Activated T-helper 17 cell treated with anti-CD3 and anti-CD28 coated beads, Interleukin-2, amount 50 U/mL, for 72 hours (primary cell): ENCODE measurements around the gene PDCD1LG2. TPM values are rescaled to one million over a fixed set of nuclear protein-coding genes. Genes with fewer than 3 reads are reported as not detected.
"Not testable (repeated sequence)": the region's sequence is repeated elsewhere in the genome, so short reads cannot be mapped to it uniquely, and the experiment has no call there.

Experiments
- ATAC-seq: fragments of 150-1000 bp; cut with Tn5 transposase; replicated peaks from 2 replicates; pipeline ENCODE4 v1.10.0; 2021; ENCODE audit warnings: mild to moderate bottlenecking, moderate library complexity
- H3K27ac Mint-ChIP-seq: one replicate; pipeline ENCODE4 v1.8.0; 2022; ENCODE audit warnings: mixed read lengths
- H3K27me3 Mint-ChIP-seq: one replicate; pipeline ENCODE4 v1.8.0; 2022; ENCODE audit warnings: mixed read lengths
- H3K36me3 Mint-ChIP-seq: one replicate; pipeline ENCODE4 v1.8.0; 2022; ENCODE audit warnings: low read depth, mild to moderate bottlenecking, mixed read lengths
- H3K4me1 Mint-ChIP-seq: one replicate; pipeline ENCODE4 v1.8.0; 2022; ENCODE audit warnings: mixed read lengths
- H3K4me3 Mint-ChIP-seq: one replicate; pipeline ENCODE4 v1.8.0; 2022; ENCODE audit warnings: mild to moderate bottlenecking, mixed read lengths
- H3K9me3 Mint-ChIP-seq: one replicate; pipeline ENCODE4 v1.8.0; 2022; ENCODE audit warnings: mixed read lengths
- total RNA-seq, 2 donors: library from RNA; stranded (reverse); gene quantifications; one replicate each; pipeline ENCODE4 v1.2.3, GENCODE V29; 2022

PDCD1LG2 gene
- total RNA-seq, result 1 to 10 TPM; 1.2 to 1.5 TPM

GRCh38 chr9:5510360-5510931, at the start of gene PDCD1LG2:
PDCD1LG2 (plus strand) TSS chr9:5510531; CDS start chr9:5522547, 12,016 bp downstream.
- Mint-ChIP-seq H3K27ac (peak within 1 kb of the TSS; percentile 94), H3K36me3 (no peaks in the 10 kb centered on the region), H3K9me3 (peaks cover 3% of the 10 kb centered on the region), H3K4me3 (peak within 1 kb of the TSS; percentile 86), H3K4me1 (peaks cover 47% of the 10 kb centered on the region), H3K27me3 (no peaks in the 10 kb centered on the region)
- ATAC-seq, result peak; percentile 91

- H3K4me1 Mint-ChIP-seq, result peaks cover 41% of the 10 kb centered on the region
- not testable (repeated sequence) for H3K27ac Mint-ChIP-seq
Observed at GRCh38 chr9:5464831-5465330, 45.5 kb upstream of the PDCD1LG2 start.

GRCh38 chr9:5466005-5466404, 44.3 kb upstream of the PDCD1LG2 start:
- H3K4me3 Mint-ChIP-seq, result no peak overlapping the region
- H3K4me1 Mint-ChIP-seq, result peaks cover 40% of the 10 kb centered on the region
- H3K27me3 Mint-ChIP-seq, result no peaks in the 10 kb centered on the region
- no peaks in the 10 kb centered on the region for H3K9me3 Mint-ChIP-seq
- ATAC-seq, result no peak
- H3K27ac Mint-ChIP-seq, result no peak overlapping the region
- peaks cover 98% of the 10 kb centered on the region for H3K36me3 Mint-ChIP-seq

More at GRCh38 chr9:5464831-5465330, 45.5 kb upstream of the PDCD1LG2 start:
- not testable (repeated sequence) for H3K4me3 Mint-ChIP-seq, H3K27me3 Mint-ChIP-seq, ATAC-seq, H3K9me3 Mint-ChIP-seq
- H3K36me3 Mint-ChIP-seq, result peaks cover 100% of the 10 kb centered on the region

GRCh38 chr9:5466766-5467165, 43.6 kb upstream of the PDCD1LG2 start:
- no peak for ATAC-seq
- no peaks in the 10 kb centered on the region for H3K9me3 Mint-ChIP-seq
- H3K27me3 Mint-ChIP-seq, result no peaks in the 10 kb centered on the region
- no peak overlapping the region for H3K27ac Mint-ChIP-seq
- peaks cover 40% of the 10 kb centered on the region for H3K4me1 Mint-ChIP-seq
- no peak overlapping the region for H3K4me3 Mint-ChIP-seq
- peaks cover 95% of the 10 kb centered on the region for H3K36me3 Mint-ChIP-seq

- H3K9me3 Mint-ChIP-seq, result no peaks in the 10 kb centered on the region
- no peaks in the 10 kb centered on the region for H3K27me3 Mint-ChIP-seq
- H3K36me3 Mint-ChIP-seq, result peaks cover 74% of the 10 kb centered on the region
- no peak for ATAC-seq
- H3K4me3 Mint-ChIP-seq, result no peak overlapping the region
- peaks cover 27% of the 10 kb centered on the region for H3K4me1 Mint-ChIP-seq
- H3K27ac Mint-ChIP-seq, result no peak overlapping the region
Observed at GRCh38 chr9:5468850-5469249, 41.5 kb upstream of the PDCD1LG2 start.

- Mint-ChIP-seq H3K9me3 (no peaks in the 10 kb centered on the region), H3K27ac (no peak overlapping the region), H3K36me3 (peaks cover 61% of the 10 kb centered on the region), H3K4me3 (no peak overlapping the region), H3K4me1 (peaks cover 26% of the 10 kb centered on the region), H3K27me3 (no peaks in the 10 kb centered on the region)
- no peak for ATAC-seq
Observed at GRCh38 chr9:5470122-5470521, 40.2 kb upstream of the PDCD1LG2 start.

GRCh38 chr9:5470816-5471215, 39.5 kb upstream of the PDCD1LG2 start:
- Mint-ChIP-seq H3K36me3 (peaks cover 54% of the 10 kb centered on the region), H3K4me3 (no peak overlapping the region), H3K27ac (peak overlapping the region; percentile 55), H3K27me3 (no peaks in the 10 kb centered on the region), H3K9me3 (no peaks in the 10 kb centered on the region), H3K4me1 (peaks cover 23% of the 10 kb centered on the region)
- ATAC-seq, result peak; percentile 93

- H3K27me3 Mint-ChIP-seq, ATAC-seq, H3K4me3 Mint-ChIP-seq: not testable (repeated sequence)
Observed at GRCh38 chr9:5475611-5476010, 34.7 kb upstream of the PDCD1LG2 start.

GRCh38 chr9:5478206-5478605, 32.1 kb upstream of the PDCD1LG2 start:
- peak overlapping the region; percentile 4 for H3K4me3 Mint-ChIP-seq
- ATAC-seq, result peak; percentile 83
- H3K27me3 Mint-ChIP-seq, result no peaks in the 10 kb centered on the region
- peak overlapping the region; percentile 4 for H3K27ac Mint-ChIP-seq
- no peaks in the 10 kb centered on the region for H3K36me3 Mint-ChIP-seq
- H3K4me1 Mint-ChIP-seq, result peaks cover 7% of the 10 kb centered on the region
- peaks cover 3% of the 10 kb centered on the region for H3K9me3 Mint-ChIP-seq

More at GRCh38 chr9:5475611-5476010, 34.7 kb upstream of the PDCD1LG2 start:
- H3K27ac Mint-ChIP-seq, H3K36me3 Mint-ChIP-seq, H3K9me3 Mint-ChIP-seq: not testable (repeated sequence)
- H3K4me1 Mint-ChIP-seq, result peaks cover 11% of the 10 kb centered on the region

GRCh38 chr9:5479994-5480694, 30.2 kb upstream of the PDCD1LG2 start:
- peak; percentile 68 for ATAC-seq
- H3K27ac Mint-ChIP-seq, result peak overlapping the region; percentile 39

GRCh38 chr9:5480919-5481318, 29.4 kb upstream of the PDCD1LG2 start:
- Mint-ChIP-seq H3K4me3 (peak overlapping the region; percentile 39), H3K9me3 (peaks cover 3% of the 10 kb centered on the region), H3K36me3 (no peaks in the 10 kb centered on the region), H3K27me3 (no peaks in the 10 kb centered on the region), H3K27ac (no peak overlapping the region), H3K4me1 (peaks cover 7% of the 10 kb centered on the region)
- no peak for ATAC-seq

More at GRCh38 chr9:5479994-5480694, 30.2 kb upstream of the PDCD1LG2 start:
- H3K9me3 Mint-ChIP-seq, result peaks cover 3% of the 10 kb centered on the region
- H3K4me3 Mint-ChIP-seq, result peak overlapping the region; percentile 39
- peaks cover 7% of the 10 kb centered on the region for H3K4me1 Mint-ChIP-seq
- H3K27me3 Mint-ChIP-seq, result no peaks in the 10 kb centered on the region
- no peaks in the 10 kb centered on the region for H3K36me3 Mint-ChIP-seq

GRCh38 chr9:5481322-5482040, 28.9 kb upstream of the PDCD1LG2 start:
- H3K27me3 Mint-ChIP-seq, result no peaks in the 10 kb centered on the region
- H3K36me3 Mint-ChIP-seq, result no peaks in the 10 kb centered on the region
- no peak overlapping the region for H3K27ac Mint-ChIP-seq
- H3K9me3 Mint-ChIP-seq, result peaks cover 2% of the 10 kb centered on the region
- H3K4me3 Mint-ChIP-seq, result no peak overlapping the region
- no peak for ATAC-seq
- H3K4me1 Mint-ChIP-seq, result peaks cover 7% of the 10 kb centered on the region

GRCh38 chr9:5482194-5482593, 28.1 kb upstream of the PDCD1LG2 start:
- H3K36me3 Mint-ChIP-seq, result no peaks in the 10 kb centered on the region
- H3K4me1 Mint-ChIP-seq, result peaks cover 7% of the 10 kb centered on the region
- no peak overlapping the region for H3K27ac Mint-ChIP-seq
- H3K27me3 Mint-ChIP-seq, result no peaks in the 10 kb centered on the region
- no peak for ATAC-seq
- H3K9me3 Mint-ChIP-seq, result no peaks in the 10 kb centered on the region
- no peak overlapping the region for H3K4me3 Mint-ChIP-seq

GRCh38 chr9:5483306-5483705, 27.0 kb upstream of the PDCD1LG2 start:
- no peaks in the 10 kb centered on the region for H3K9me3 Mint-ChIP-seq
- ATAC-seq, result no peak
- no peak overlapping the region for H3K4me3 Mint-ChIP-seq
- H3K4me1 Mint-ChIP-seq, result peaks cover 6% of the 10 kb centered on the region
- no peak overlapping the region for H3K27ac Mint-ChIP-seq
- H3K27me3 Mint-ChIP-seq, result no peaks in the 10 kb centered on the region
- no peaks in the 10 kb centered on the region for H3K36me3 Mint-ChIP-seq
